DOHH2 (cell line): ENCODE results near the gene MIGA2.

Source experiments
- H3F3A ChIP-seq: fragments of 200-600 bp; sonication (generic), shearing (Covaris generic); 2 replicates; pipeline ENCODE4 v1.6.0; 2016; ENCODE audit warnings: antibody characterized with exemption, mild to moderate bottlenecking; ENCODE audit not compliant: control insufficient read depth, insufficient read depth
- H3K27ac ChIP-seq: fragments of 200-600 bp; sonication (generic); 2 replicates; pipeline ENCODE4 v1.5.1; 2014; ENCODE audit warnings: low read depth, mild to moderate bottlenecking, low read length, moderate library complexity
- H3K27me3 ChIP-seq: fragments of 200-600 bp; sonication (generic); 2 replicates; pipeline ENCODE4 v1.6.1; 2014; ENCODE audit warnings: mild to moderate bottlenecking, low read length, mixed read lengths; ENCODE audit not compliant: control insufficient read depth
- H3K36me3 ChIP-seq: fragments of 200-600 bp; sonication (generic); 2 replicates; pipeline ENCODE4 v1.6.1; 2014; ENCODE audit warnings: mild to moderate bottlenecking, low read length, moderate library complexity, mixed read lengths; ENCODE audit not compliant: control insufficient read depth
- H3K4me1 ChIP-seq: fragments of 200-600 bp; sonication (generic); 2 replicates; pipeline ENCODE4 v1.6.1; 2014; ENCODE audit warnings: mild to moderate bottlenecking, low read length, mixed read lengths; ENCODE audit not compliant: control insufficient read depth
- H3K4me2 ChIP-seq: fragments of 200-600 bp; sonication (generic); 2 replicates; pipeline ENCODE4 v1.6.0; 2014; ENCODE audit warnings: mild to moderate bottlenecking, low read length, moderate library complexity
- H3K4me3 ChIP-seq: fragments of 200-600 bp; sonication (generic); 2 replicates; pipeline ENCODE4 v1.5.1; 2014; ENCODE audit warnings: mild to moderate bottlenecking, low read length, mixed read lengths
- H3K79me2 ChIP-seq: fragments of 200-600 bp; sonication (generic); 2 replicates; pipeline ENCODE4 v1.6.1; 2014; ENCODE audit warnings: mild to moderate bottlenecking, low read length, mixed read lengths; ENCODE audit not compliant: control insufficient read depth
- H3K9me2 ChIP-seq: fragments of 200-600 bp; sonication (generic); replicated peaks from 2 replicates; pipeline ENCODE4 v1.6.1; 2014; ENCODE audit warnings: mild to moderate bottlenecking, low read length, mixed read lengths; ENCODE audit not compliant: control insufficient read depth
- H3K9me3 ChIP-seq: fragments of 200-600 bp; sonication (generic); 2 replicates; pipeline ENCODE4 v1.6.1; 2014; ENCODE audit warnings: antibody characterized with exemption, low read length, mixed read lengths; ENCODE audit not compliant: control insufficient read depth, insufficient read depth
- H4K20me1 ChIP-seq: fragments of 200-600 bp; sonication (generic); 2 replicates; pipeline ENCODE4 v1.6.0; 2014; ENCODE audit warnings: low read depth, mild to moderate bottlenecking, antibody characterized with exemption, low read length, moderate library complexity; ENCODE audit not compliant: control insufficient read depth, insufficient read depth
- CTCF ChIP-seq: fragments of 200-600 bp; sonication (generic); IDR thresholded peaks from one replicate; pipeline ENCODE4 v1.5.1; 2014; ENCODE audit warnings: antibody characterized with exemption, mild to moderate bottlenecking, low read depth, low read length; ENCODE audit not compliant: poor library complexity, severe bottlenecking
- EZH2phosphoT487 ChIP-seq: fragments of 200-600 bp; sonication (generic); IDR thresholded peaks from 2 replicates; pipeline ENCODE4 v1.6.1; 2017; ENCODE audit warnings: borderline replicate concordance, mild to moderate bottlenecking, antibody characterized with exemption, low read length, moderate library complexity, mixed read lengths

MIGA2 gene

GRCh38 chr9:129052592-129052991 is 16.2 kb downstream of the MIGA2 start:
- Histone ChIP-seq H3K79me2 (no peaks in the 10 kb centered on the region), H3K36me3 (peaks cover 23% of the 10 kb centered on the region), H3K9me2 (no peaks in the 10 kb centered on the region)

GRCh38 chr9:129053020-129053419 is 16.6 kb downstream of the MIGA2 start:
- Histone ChIP-seq H3K4me3 (no peak overlapping the region), H3K27me3 (no peaks in the 10 kb centered on the region), H4K20me1 (no peaks in the 10 kb centered on the region), H3K4me2 (no peak overlapping the region), H3K27ac (no peak overlapping the region), H3K36me3 (peaks cover 23% of the 10 kb centered on the region), H3K4me1 (no peaks in the 10 kb centered on the region), H3K9me2 (no peaks in the 10 kb centered on the region), H3K79me2 (no peaks in the 10 kb centered on the region), H3F3A (no peaks in the 10 kb centered on the region), H3K9me3 (no peaks in the 10 kb centered on the region)
- no peak for TF ChIP-seq EZH2phosphoT487
- no peak for TF ChIP-seq CTCF

More at GRCh38 chr9:129052592-129052991, 16.2 kb downstream of the MIGA2 start:
- Histone ChIP-seq H3K9me3 (no peaks in the 10 kb centered on the region), H3K4me1 (no peaks in the 10 kb centered on the region), H3K4me3 (no peak overlapping the region), H3F3A (no peaks in the 10 kb centered on the region), H3K27me3 (no peaks in the 10 kb centered on the region), H3K27ac (no peak overlapping the region), H3K4me2 (no peak overlapping the region), H4K20me1 (no peaks in the 10 kb centered on the region)
- TF ChIP-seq EZH2phosphoT487 (no peak), CTCF (no peak)

- Histone ChIP-seq H4K20me1 (no peaks in the 10 kb centered on the region), H3K4me2 (no peak overlapping the region), H3K27ac (no peak overlapping the region), H3K4me1 (no peaks in the 10 kb centered on the region), H3K4me3 (no peak overlapping the region), H3K36me3 (peaks cover 18% of the 10 kb centered on the region), H3K27me3 (no peaks in the 10 kb centered on the region), H3K79me2 (no peaks in the 10 kb centered on the region), H3F3A (no peaks in the 10 kb centered on the region), H3K9me2 (no peaks in the 10 kb centered on the region), H3K9me3 (no peaks in the 10 kb centered on the region)
- TF ChIP-seq CTCF (no peak), EZH2phosphoT487 (no peak)
Observed at GRCh38 chr9:129054163-129054851, 17.9 kb downstream of the MIGA2 start.
